HepG2 (cell line): ENCODE data around the gene MOAP1. TPM values are rescaled to one million over a fixed set of nuclear protein-coding genes. Genes with fewer than 3 reads are reported as not detected.

Experiments
- CENPT ChIP-seq: sonication (generic); formaldehyde crosslinking; IDR thresholded peaks from 2 replicates; pipeline ENCODE4 v1.8.0; 2022; ENCODE audit warnings: low read depth, mild to moderate bottlenecking, moderate library complexity, missing genetic modification reagents
- ELF1 ChIP-seq: sonication (generic); formaldehyde crosslinking; IDR thresholded peaks from 2 replicates; pipeline ENCODE4 v1.4.0; 2020; ENCODE audit warnings: missing genetic modification reagents
- GATAD2A ChIP-seq: IDR thresholded peaks from 2 replicates; pipeline ENCODE4 v1.6.1; 2016
- LCORL ChIP-seq, 2 experiments: fragments of 450-650 bp in 1 of 2; sonication (generic) in 1 of 2; formaldehyde crosslinking in 1 of 2; IDR thresholded peaks; 2 replicates each; pipeline versions ENCODE4 v1.5.0 to v1.6.1; 2017 to 2020; ENCODE audit warnings: antibody characterized with exemption in 1 of 2, missing genetic modification reagents in 1 of 2
- MIER3 ChIP-seq: IDR thresholded peaks from 2 replicates; pipeline ENCODE4 v1.6.1; 2016; ENCODE audit warnings: missing compliant biosample characterization, borderline replicate concordance
- MXD1 ChIP-seq: sonication (generic); formaldehyde crosslinking; IDR thresholded peaks from 2 replicates; pipeline ENCODE4 v1.4.0; 2020; ENCODE audit warnings: mild to moderate bottlenecking, missing genetic modification reagents
- NFKBIZ ChIP-seq: IDR thresholded peaks from 2 replicates; pipeline ENCODE4 v1.6.1; 2018; ENCODE audit warnings: missing genetic modification reagents, missing compliant biosample characterization
- NR2F1 ChIP-seq, 2 experiments: fragments of 450-650 bp in 1 of 2; formaldehyde crosslinking in 1 of 2; IDR thresholded peaks; 2 replicates each; pipeline versions ENCODE4 v1.5.0 to v1.6.1; 2016 to 2020; ENCODE audit warnings: mild to moderate bottlenecking in 1 of 2, missing compliant biosample characterization in 1 of 2, missing genetic modification reagents in 1 of 2, moderate library complexity in 1 of 2
- POLR2G ChIP-seq: fragments of 200-400 bp; formaldehyde crosslinking; IDR thresholded peaks from 2 replicates; pipeline ENCODE4 v1.6.1; 2018; ENCODE audit warnings: mild to moderate bottlenecking, low read depth, low read length, moderate library complexity
- RAD51 ChIP-seq: fragments of 450-650 bp; IDR thresholded peaks from 2 replicates; pipeline ENCODE4 v1.6.1; 2016; ENCODE audit warnings: borderline replicate concordance
- RBFOX2 ChIP-seq: fragments of 200-400 bp; formaldehyde crosslinking; IDR thresholded peaks from 2 replicates; pipeline ENCODE4 v1.6.1; 2017; ENCODE audit warnings: low read depth, mild to moderate bottlenecking, low read length
- RFXANK ChIP-seq: IDR thresholded peaks from 2 replicates; pipeline ENCODE4 v1.6.1; 2016
- SRSF9 ChIP-seq: fragments of 200-400 bp; formaldehyde crosslinking; IDR thresholded peaks from 2 replicates; pipeline ENCODE4 v1.6.1; 2018; ENCODE audit warnings: borderline replicate concordance, mild to moderate bottlenecking, low read depth, low read length; ENCODE audit not compliant: insufficient read depth, poor library complexity, severe bottlenecking
- STAG1 ChIP-seq: sonication (generic); formaldehyde crosslinking; IDR thresholded peaks from 2 replicates; pipeline ENCODE4 v1.4.0; 2020; ENCODE audit warnings: missing genetic modification reagents
- TEAD3 ChIP-seq: optimal IDR thresholded peaks from 2 replicates; pipeline ENCODE3; 2016; ENCODE audit warnings: borderline replicate concordance
- TP53 ChIP-seq: sonication (generic); formaldehyde crosslinking; conservative IDR thresholded peaks from 2 replicates; pipeline ENCODE4 v1.4.0; 2020; ENCODE audit warnings: missing genetic modification reagents
- TSC22D2 ChIP-seq: sonication (generic); formaldehyde crosslinking; IDR thresholded peaks from 2 replicates; pipeline ENCODE4 v1.5.1; 2020; ENCODE audit warnings: missing genetic modification reagents, mild to moderate bottlenecking, borderline replicate concordance
- ZBTB10 ChIP-seq: sonication (generic); formaldehyde crosslinking; IDR thresholded peaks from 2 replicates; pipeline ENCODE4 v1.4.0; 2020; ENCODE audit warnings: missing genetic modification reagents, borderline replicate concordance
- ZNF251 ChIP-seq: sonication (generic); formaldehyde crosslinking; IDR thresholded peaks from 2 replicates; pipeline ENCODE4 v1.9.0; 2021; ENCODE audit warnings: mild to moderate bottlenecking, missing genetic modification reagents
- ZNF432 ChIP-seq: sonication (generic); formaldehyde crosslinking; IDR thresholded peaks from 2 replicates; pipeline ENCODE4 v1.5.0; 2020; ENCODE audit warnings: missing genetic modification reagents, mild to moderate bottlenecking, borderline replicate concordance
- ZNF512 ChIP-seq: sonication (generic); formaldehyde crosslinking; IDR thresholded peaks from 2 replicates; pipeline ENCODE4 v1.4.0; 2020; ENCODE audit warnings: mild to moderate bottlenecking, missing genetic modification reagents
- ZNF766 ChIP-seq: sonication (generic); formaldehyde crosslinking; IDR thresholded peaks from 2 replicates; pipeline ENCODE4 v1.5.0; 2020; ENCODE audit warnings: missing genetic modification reagents, borderline replicate concordance
- ZNF883 ChIP-seq: sonication (generic); formaldehyde crosslinking; IDR thresholded peaks from 2 replicates; pipeline ENCODE4 v1.5.1; 2020; ENCODE audit warnings: mild to moderate bottlenecking, missing genetic modification reagents; ENCODE audit errors: not compliant biosample characterization
- polyA plus RNA-seq, 8 experiments: library from polyadenylated mRNA; depleted of rRNA in 3 of 8; stranded (reverse) in 7 of 8; unstranded in 1 of 8; fragments of >200 nt; fragmentation: Illumina TruSeq in 4 of 8; extraction: Trizol in 4 of 8; gene quantifications; 2 replicates each; pipeline versions ENCODE4 v1.2.1 to v1.2.3, GENCODE V29; 2011 to 2016; ENCODE audit warnings: low read depth in 4 of 8, missing spikeins in 1 of 8, mixed read lengths in 1 of 8; ENCODE audit not compliant: insufficient read depth in 1 of 8
- total RNA-seq, 5 experiments: library from RNA; depleted of rRNA; stranded (reverse); fragments of >200 nt; fragmentation: Illumina TruSeq; extraction: Trizol; gene quantifications; 2 replicates each; pipeline ENCODE4 v1.2.3, GENCODE V29; 2016; ENCODE audit warnings: low read depth in 1 of 5

Gene MOAP1
- total and polyA plus RNA-seq, 2 of the 13 experiments (the other 11 are each of a cell fraction or from before 2014, with no cell fraction given), result 14.6 to 47.0 TPM

- TF ChIP-seq RAD51, result no peak
- TF ChIP-seq MXD1 (CRISPR knock-in tag), result no peak
- peak; percentile 59 for TF ChIP-seq STAG1 (CRISPR knock-in tag)
- TF ChIP-seq POLR2G, result no peak
- no peak for TF ChIP-seq LCORL (IDR thresholded peaks at IDR 0.05)
- TF ChIP-seq LCORL (CRISPR knock-in tag; IDR thresholded peaks at IDR 0.05), result no peak
- TF ChIP-seq NFKBIZ (CRISPR knock-in tag), result no peak
- peak; percentile 44 for TF ChIP-seq TEAD3
- no peak for TF ChIP-seq ZNF432 (CRISPR knock-in tag)
- TF ChIP-seq ZBTB10, result no peak
- no peak for TF ChIP-seq RBFOX2
- TF ChIP-seq ZNF251, result no peak
- TF ChIP-seq GATAD2A, result peak; percentile 30; the same call in 1 of the 2 replicates
- TF ChIP-seq ZNF883 (CRISPR knock-in tag), result no peak
- 0 out of 4 replicates have a peak, but pooled peaks of 1 of the 2 experiments have one; percentile 43 for TF ChIP-seq NR2F1 (CRISPR knock-in tag; IDR thresholded peaks at IDR 0.05)
- TF ChIP-seq TP53 (CRISPR knock-in tag), result no peak
- TF ChIP-seq SRSF9, result no peak
- no peak for TF ChIP-seq RFXANK (CRISPR knock-in tag)
- TF ChIP-seq TSC22D2 (CRISPR knock-in tag), result no peak
- TF ChIP-seq ZNF512, result no peak
- 0 out of 2 replicates have a peak, but pooled peaks have one; percentile 23 for TF ChIP-seq MIER3 (CRISPR knock-in tag)
- TF ChIP-seq ELF1 (CRISPR knock-in tag), result no peak
- TF ChIP-seq ZNF766 (CRISPR knock-in tag), result no peak
- TF ChIP-seq CENPT, result no peak
Observed at GRCh38 chr14:93132472-93133065, 52.1 kb downstream of the MOAP1 start (continued).
